CD4-positive, alpha-beta T cell (primary cell): ENCODE data around the gene JPT2. TPM values are rescaled to one million over a fixed set of nuclear protein-coding genes. Genes with fewer than 3 reads are reported as not detected.

ENCODE experiments used
- ATAC-seq: fragments of 200-7000 bp; cut with Tn5 transposase; one replicate; pipeline ENCODE4 v1.10.0; 2022; ENCODE audit warnings: mild to moderate bottlenecking; ENCODE audit not compliant: poor library complexity
- CTCF ChIA-PET: fragments of 350-600 bp; sonication (Branson Sonifier 250); formaldehyde crosslinking; loops from one replicate; lab custom pipeline; 2021; ENCODE audit warnings: antibody characterized with exemption, inconsistent platforms; lab: Charles Lee
- POLR2A ChIA-PET: fragments of 350-600 bp; sonication (Branson Sonifier 250); formaldehyde crosslinking; loops from one replicate; lab custom pipeline; 2021; ENCODE audit warnings: antibody characterized with exemption, inconsistent platforms; lab: Charles Lee
- DNase-seq, 14 experiments: peaks; one replicate each; pipeline ENCODE4 v3.0.0-alpha.2; 2013 to 2020; ENCODE audit warnings: mixed read lengths in 2 of 14
- H3K27ac ChIP-seq, 2 donors: one replicate each; pipeline versions ENCODE4 v1.5.1 to v1.7.0; 2013; ENCODE audit warnings: low read length in 2 of 2, low read depth in 1 of 2, mild to moderate bottlenecking in 1 of 2
- H3K27me3 ChIP-seq, 2 experiments: 1 replicate in 1 of 2; 2 replicates in 1 of 2; pipeline versions ENCODE4 v1.6.1 to v1.7.0; 2013; ENCODE audit warnings: low read length in 2 of 2, control low read depth in 1 of 2, mild to moderate bottlenecking in 1 of 2, moderate library complexity in 1 of 2; ENCODE audit not compliant: insufficient read depth in 2 of 2, control insufficient read depth in 1 of 2
- H3K36me3 ChIP-seq: one replicate; pipeline ENCODE4 v1.6.1; 2013; ENCODE audit warnings: low read length, control low read depth; ENCODE audit not compliant: insufficient read depth
- H3K4me1 ChIP-seq: one replicate; pipeline ENCODE4 v1.6.1; 2013; ENCODE audit warnings: low read length, control low read depth; ENCODE audit not compliant: insufficient read depth
- H3K4me3 ChIP-seq: one replicate; pipeline ENCODE4 v1.5.1; 2013; ENCODE audit warnings: mild to moderate bottlenecking, low read length, moderate library complexity
- H3K9me3 ChIP-seq, 2 experiments: 1 replicate in 1 of 2; 2 replicates in 1 of 2; pipeline versions ENCODE4 v1.6.1 to v1.7.0; 2013; ENCODE audit warnings: low read length in 2 of 2, mild to moderate bottlenecking in 2 of 2, control low read depth in 1 of 2, moderate library complexity in 1 of 2; ENCODE audit not compliant: control insufficient read depth in 1 of 2, insufficient read depth in 1 of 2
- H3K27ac Mint-ChIP-seq: one replicate; pipeline ENCODE4 v1.8.0; 2020; ENCODE audit warnings: mixed read lengths
- H3K27me3 Mint-ChIP-seq: one replicate; pipeline ENCODE4 v1.8.0; 2021; ENCODE audit warnings: mixed read lengths
- H3K36me3 Mint-ChIP-seq: one replicate; pipeline ENCODE4 v1.8.0; 2021; ENCODE audit warnings: low read depth, mixed read lengths
- H3K4me1 Mint-ChIP-seq: one replicate; pipeline ENCODE4 v1.8.0; 2021; ENCODE audit warnings: low read depth, mixed read lengths
- H3K4me3 Mint-ChIP-seq: one replicate; pipeline ENCODE4 v1.8.0; 2020; ENCODE audit warnings: mild to moderate bottlenecking, mixed read lengths
- H3K9me3 Mint-ChIP-seq: one replicate; pipeline ENCODE4 v1.8.0; 2020; ENCODE audit warnings: mixed read lengths
- intact Hi-C, 2 experiments: fragments of 100-400 bp; cut with DNase I in 1 of 2; cut with micrococcal nuclease in 1 of 2; formaldehyde crosslinking; loops; one replicate each; pipeline versions ENCODE4 v1.15.1 to v1.9.0; 2023 to 2025; cut with DNase I, micrococcal nuclease
- total RNA-seq, 174 experiments: library from RNA in 2 of 174; stranded (reverse) in 2 of 174; gene quantifications; one replicate each; pipeline ENCODE4 v1.2.3 and lab custom pipeline; 2021 to 2026
- TF ChIP-seq, protein P1 (sequence below): fragments of 200-600 bp; IDR thresholded peaks from one replicate; pipeline ENCODE4 v1.8.0; 2022; ENCODE audit warnings: antibody characterized with exemption, mild to moderate bottlenecking

Gene JPT2
- total RNA-seq, 2 experiments from 2014 or later = 2.5 to 3.2 TPM

DNA sequence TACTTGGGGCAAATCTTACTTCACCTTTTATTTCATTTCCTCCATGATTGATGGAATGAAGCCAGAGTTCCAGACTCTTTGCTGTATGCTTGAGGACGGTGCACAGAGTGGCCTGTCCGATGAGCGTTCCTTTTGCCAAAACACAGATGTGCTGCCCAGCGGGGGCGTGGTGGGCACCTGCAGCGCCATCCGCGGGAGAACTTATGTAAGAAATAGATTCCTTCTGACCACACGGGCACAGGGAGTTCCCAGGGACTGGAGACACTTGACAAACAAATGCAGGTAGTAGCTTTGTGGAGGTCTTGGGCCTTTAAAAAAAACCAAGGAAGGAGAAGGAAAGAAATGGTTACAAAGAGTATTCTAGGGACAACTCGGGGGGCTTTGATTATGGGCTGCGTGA lies 35.3 kb upstream of the JPT2 start:
- H3K36me3 ChIP-seq = peaks cover 62% of the 10 kb centered on the region
- Mint-ChIP-seq H3K36me3 (peaks cover 92% of the 10 kb centered on the region), H3K27ac (no peak overlapping the region), H3K4me3 (no peak overlapping the region), H3K4me1 (peaks cover 15% of the 10 kb centered on the region), H3K9me3 (no peaks in the 10 kb centered on the region), H3K27me3 (no peaks in the 10 kb centered on the region)
- CTCF ChIA-PET = no interaction called here
- ATAC-seq = no peak
- no peak overlapping the region for H3K27ac ChIP-seq
- TF ChIP-seq, protein P1, sequence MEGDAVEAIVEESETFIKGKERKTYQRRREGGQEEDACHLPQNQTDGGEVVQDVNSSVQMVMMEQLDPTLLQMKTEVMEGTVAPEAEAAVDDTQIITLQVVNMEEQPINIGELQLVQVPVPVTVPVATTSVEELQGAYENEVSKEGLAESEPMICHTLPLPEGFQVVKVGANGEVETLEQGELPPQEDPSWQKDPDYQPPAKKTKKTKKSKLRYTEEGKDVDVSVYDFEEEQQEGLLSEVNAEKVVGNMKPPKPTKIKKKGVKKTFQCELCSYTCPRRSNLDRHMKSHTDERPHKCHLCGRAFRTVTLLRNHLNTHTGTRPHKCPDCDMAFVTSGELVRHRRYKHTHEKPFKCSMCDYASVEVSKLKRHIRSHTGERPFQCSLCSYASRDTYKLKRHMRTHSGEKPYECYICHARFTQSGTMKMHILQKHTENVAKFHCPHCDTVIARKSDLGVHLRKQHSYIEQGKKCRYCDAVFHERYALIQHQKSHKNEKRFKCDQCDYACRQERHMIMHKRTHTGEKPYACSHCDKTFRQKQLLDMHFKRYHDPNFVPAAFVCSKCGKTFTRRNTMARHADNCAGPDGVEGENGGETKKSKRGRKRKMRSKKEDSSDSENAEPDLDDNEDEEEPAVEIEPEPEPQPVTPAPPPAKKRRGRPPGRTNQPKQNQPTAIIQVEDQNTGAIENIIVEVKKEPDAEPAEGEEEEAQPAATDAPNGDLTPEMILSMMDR = no peak
- intact Hi-C loops = no loop called here
- H3K4me3 ChIP-seq = no peak overlapping the region
- H3K4me1 ChIP-seq = peaks cover 5% of the 10 kb centered on the region
- no peak for DNase-seq
- no peaks in the 10 kb centered on the region for H3K9me3 ChIP-seq
- POLR2A ChIA-PET = no interaction called here
- H3K27me3 ChIP-seq = no peaks in the 10 kb centered on the region

DNA sequence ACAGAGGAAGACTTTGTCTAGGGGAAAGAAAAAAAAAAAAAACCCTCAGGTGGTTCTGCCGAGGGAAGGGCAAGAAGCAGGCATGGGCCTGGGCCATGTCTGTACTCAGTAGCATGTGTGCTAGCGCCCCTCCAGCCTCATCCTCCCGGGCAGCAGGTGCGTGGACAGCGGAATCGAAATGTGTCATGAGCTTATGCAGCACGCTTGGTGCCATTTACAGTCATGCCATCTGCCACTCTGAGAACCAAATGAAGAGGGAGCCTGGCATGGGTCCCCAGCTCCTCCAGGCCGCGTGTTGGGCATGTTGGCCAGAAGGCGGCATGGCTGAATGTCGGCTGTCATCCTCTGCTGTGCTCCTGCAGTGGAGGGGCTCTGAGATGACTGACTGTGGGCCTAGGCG lies 34.6 kb upstream of the JPT2 start:
- peaks cover 89% of the 10 kb centered on the region for H3K36me3 Mint-ChIP-seq
- peaks cover 5% of the 10 kb centered on the region for H3K4me1 ChIP-seq
- no peak overlapping the region for H3K27ac ChIP-seq
- ChIA-PET CTCF (no interaction called here), POLR2A (interaction anchor here (0.5 kb wide), 1 partner anchor 107 kb away, joined by 3 read pairs; no protein-coding TSS in a partner anchor)
- peaks cover 15% of the 10 kb centered on the region for H3K4me1 Mint-ChIP-seq
- H3K27ac Mint-ChIP-seq = no peak overlapping the region
- no peaks in the 10 kb centered on the region for H3K9me3 ChIP-seq
- no peak overlapping the region for H3K4me3 Mint-ChIP-seq
- H3K4me3 ChIP-seq = no peak overlapping the region
- H3K27me3 Mint-ChIP-seq = no peaks in the 10 kb centered on the region
- DNase-seq (no peak), ATAC-seq (no peak)
- intact Hi-C loops = no loop called here
- peaks cover 54% of the 10 kb centered on the region for H3K36me3 ChIP-seq
- TF ChIP-seq, protein P1 = no peak
- no peaks in the 10 kb centered on the region for H3K9me3 Mint-ChIP-seq
- H3K27me3 ChIP-seq = no peaks in the 10 kb centered on the region

DNA sequence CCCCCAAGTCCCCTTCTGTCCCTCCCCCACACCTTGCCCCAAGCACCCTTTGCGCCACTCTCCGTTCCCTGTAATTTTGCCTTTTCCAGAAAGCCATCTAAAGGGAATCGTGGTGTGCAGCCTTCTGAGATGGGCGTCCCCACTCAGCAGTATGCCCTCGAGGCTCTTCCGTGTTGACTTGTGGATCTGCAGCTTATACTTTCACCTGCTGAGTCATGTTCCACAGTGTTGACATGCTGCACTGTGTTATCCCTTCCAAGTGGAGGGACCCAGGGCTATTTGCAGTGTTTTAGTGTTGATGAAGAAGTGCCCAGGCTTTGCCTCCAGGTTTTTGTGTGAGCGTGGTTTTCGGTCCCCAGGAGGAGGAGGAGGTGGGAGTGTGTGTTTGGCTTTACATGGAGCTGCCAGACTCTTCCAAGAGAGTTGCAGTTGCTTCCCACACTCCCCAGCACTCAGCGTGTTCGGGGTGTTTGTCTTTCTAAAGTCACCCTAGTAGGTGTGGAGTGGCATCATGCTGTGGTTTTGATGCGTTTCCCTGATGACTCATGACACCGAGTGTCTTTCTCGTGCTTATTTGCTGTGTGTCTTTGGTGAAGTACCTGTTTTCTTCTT lies 32.1 kb upstream of the JPT2 start:
- peaks cover 5% of the 10 kb centered on the region for H3K4me1 ChIP-seq
- ChIA-PET CTCF (no interaction called here), POLR2A (no interaction called here)
- H3K36me3 ChIP-seq = peaks cover 31% of the 10 kb centered on the region
- H3K4me1 Mint-ChIP-seq = peaks cover 15% of the 10 kb centered on the region
- H3K27ac ChIP-seq = no peak overlapping the region
- H3K27me3 Mint-ChIP-seq = no peaks in the 10 kb centered on the region
- H3K36me3 Mint-ChIP-seq = peaks cover 73% of the 10 kb centered on the region
- peak in 9 of 14 experiments; percentile 18 to 54 (median 38) for DNase-seq
- H3K9me3 Mint-ChIP-seq = no peaks in the 10 kb centered on the region
- no peaks in the 10 kb centered on the region for H3K9me3 ChIP-seq
- H3K27me3 ChIP-seq = no peaks in the 10 kb centered on the region
- peak overlapping the region; percentile 43 for H3K27ac Mint-ChIP-seq
- peak; percentile 67 for ATAC-seq
- intact Hi-C loops = no loop called here
- no peak overlapping the region for H3K4me3 ChIP-seq
- TF ChIP-seq, protein P1 = no peak
- no peak overlapping the region for H3K4me3 Mint-ChIP-seq
